Anterior cingulate cortex (tissue), 58 donors: Measurements from ENCODE around the gene CXorf49B.

Source experiments
- DNase-seq, 58 donors: peaks; one replicate each; lab custom pipeline; 2025; lab: John Stamatoyannopoulos, UW

CXorf49B gene

GRCh38 chrX:71815121-71815905 is 52.2 kb downstream of the CXorf49B start:
- no peak for DNase-seq

DNA sequence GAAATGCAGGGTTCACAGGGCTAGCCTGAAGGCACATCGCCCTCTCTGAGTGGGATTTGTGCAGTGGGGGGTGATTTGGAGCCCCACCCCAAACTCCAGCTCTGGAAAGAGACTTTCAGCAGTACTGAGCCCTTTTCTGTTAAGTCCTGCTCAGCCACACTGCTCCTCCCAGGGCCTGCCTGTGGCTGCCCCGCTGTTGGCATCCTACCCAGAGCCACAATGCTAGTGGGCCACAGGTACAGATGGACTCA is 52.7 kb downstream of the CXorf49B start:
- no peak for DNase-seq
